MCF 10A (cell line): ENCODE measurements around the gene GDPGP1. TPM values are rescaled to one million over a fixed set of nuclear protein-coding genes. Genes with fewer than 3 reads are reported as not detected.

Source experiments
- BruUV-seq: library from RNA; stranded (reverse); fragments of 400-500 nt; replicated peaks from 2 replicates; lab custom pipeline; 2021; lab: Mats Ljungman, UMichigan
- CTCF ChIA-PET: fragments of 300-600 bp; sonication (Branson Sonifier 250); formaldehyde crosslinking; extraction: SDS; loops from one replicate; lab custom pipeline; 2021; ENCODE audit warnings: antibody characterized with exemption, inconsistent platforms; lab: Yijun Ruan, JAX
- POLR2A ChIA-PET: fragments of 300-600, 350-650 bp; sonication (Branson Sonifier 250); formaldehyde crosslinking; extraction: SDS; loops from one replicate; lab custom pipeline; 2020; ENCODE audit warnings: antibody characterized with exemption, inconsistent platforms; lab: Yijun Ruan, JAX
- DNase-seq: peaks from one replicate; pipeline ENCODE4 v3.0.0-alpha.2; 2018; ENCODE audit not compliant: unreplicated experiment
- H3K27ac Mint-ChIP-seq: one replicate; pipeline ENCODE4 v1.8.0; 2022; ENCODE audit warnings: mild to moderate bottlenecking, low read depth, mixed read lengths; ENCODE audit not compliant: unreplicated experiment
- H3K27me3 Mint-ChIP-seq: one replicate; pipeline ENCODE4 v1.8.0; 2022; ENCODE audit warnings: mixed read lengths; ENCODE audit not compliant: insufficient read depth, unreplicated experiment
- H3K36me3 Mint-ChIP-seq: one replicate; pipeline ENCODE4 v1.8.0; 2022; ENCODE audit warnings: mild to moderate bottlenecking, moderate library complexity, mixed read lengths; ENCODE audit not compliant: insufficient read depth, unreplicated experiment
- H3K4me1 Mint-ChIP-seq: one replicate; pipeline ENCODE4 v1.8.0; 2022; ENCODE audit warnings: mixed read lengths; ENCODE audit not compliant: insufficient read depth, unreplicated experiment
- H3K4me3 Mint-ChIP-seq: one replicate; pipeline ENCODE4 v1.8.0; 2022; ENCODE audit warnings: mild to moderate bottlenecking, moderate library complexity, mixed read lengths; ENCODE audit not compliant: unreplicated experiment
- H3K9me3 Mint-ChIP-seq: one replicate; pipeline ENCODE4 v1.8.0; 2022; ENCODE audit warnings: mixed read lengths; ENCODE audit not compliant: unreplicated experiment
- intact Hi-C: fragments of 100-400 bp; cut with micrococcal nuclease; formaldehyde crosslinking; loops from 2 replicates; pipeline ENCODE4 v1.14.1; 2022
- total RNA-seq: library from RNA; stranded (reverse); gene quantifications from 2 replicates; pipeline ENCODE4 v1.2.3, GENCODE V29; 2022
- TF ChIP-seq, protein P1 (sequence below): fragments of 200-600 bp; IDR thresholded peaks from one replicate; pipeline ENCODE4 v1.8.0; 2022; ENCODE audit warnings: antibody characterized with exemption, mild to moderate bottlenecking; ENCODE audit not compliant: unreplicated experiment

GDPGP1 gene
- total RNA-seq, 1 experiment from 2014 or later: 3.4 TPM

DNA sequence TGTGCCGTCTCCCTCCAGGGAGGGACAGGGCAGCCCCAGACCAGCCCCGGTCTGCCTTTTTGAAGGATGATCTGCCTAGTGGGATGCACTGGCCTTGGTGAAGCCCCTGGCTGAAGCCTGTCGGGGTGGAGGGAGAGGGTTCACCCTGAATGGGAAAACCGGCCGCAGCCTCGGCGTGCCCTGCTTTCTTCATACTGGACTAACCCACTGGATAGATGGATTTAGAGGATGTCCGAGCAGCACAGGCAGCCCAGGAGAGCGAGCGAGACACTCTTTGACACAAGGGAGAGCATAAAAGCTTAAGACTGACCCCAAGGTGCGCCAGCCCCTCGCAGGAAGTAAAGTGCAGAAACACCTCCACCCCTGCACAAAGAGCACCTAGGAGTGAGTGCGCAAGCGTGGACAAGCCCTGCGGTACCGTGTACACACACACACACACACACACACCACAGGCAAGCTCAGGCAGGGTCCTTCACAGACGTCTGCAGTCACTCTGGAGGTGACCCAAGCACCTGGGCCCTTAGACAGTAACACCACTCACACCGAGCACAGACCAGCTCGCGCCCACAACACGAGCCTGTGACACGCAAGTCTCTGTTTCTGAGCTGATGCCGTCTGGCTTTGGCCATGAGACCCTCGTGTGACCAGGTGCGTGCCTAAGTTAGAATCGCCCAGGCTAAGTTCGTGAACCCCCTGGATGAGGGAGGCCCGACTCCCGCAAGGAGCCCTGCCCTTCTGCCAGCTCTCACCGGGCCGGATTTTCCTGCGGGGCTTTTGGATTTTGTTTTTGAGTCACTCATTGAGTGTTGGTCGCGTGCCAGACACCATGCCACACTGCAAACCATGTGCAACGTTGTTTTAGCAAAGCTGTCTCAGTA lies 21.5 kb upstream of the GDPGP1 start:
- peak overlapping the region; percentile 61 for H3K4me3 Mint-ChIP-seq
- ChIA-PET CTCF (interaction anchor here (0.6 to 5.6 kb wide), 7 partner anchors 9 to 314 kb away, joined by 3 to 40 read pairs (median 8); partner anchors contain the start of genes CIB1 and GDPGP1), POLR2A (interaction anchor here (0.5 to 7.0 kb wide), 20 partner anchors 8 to 1123 kb away, joined by 3 to 99 read pairs (median 4); partner anchors contain the start of genes AP3S2, CIB1, GDPGP1 and NGRN)
- BruUV-seq: no TSS peak
- H3K27ac Mint-ChIP-seq: peak overlapping the region; percentile 91
- peaks cover 38% of the 10 kb centered on the region for H3K36me3 Mint-ChIP-seq
- no peaks in the 10 kb centered on the region for H3K27me3 Mint-ChIP-seq
- intact Hi-C loops: loop anchor here (2.0 kb wide), 1 partner anchor 28 kb away; no protein-coding TSS in a partner anchor
- H3K4me1 Mint-ChIP-seq: peaks cover 43% of the 10 kb centered on the region
- peak; percentile 93 for DNase-seq
- H3K9me3 Mint-ChIP-seq: no peaks in the 10 kb centered on the region
- TF ChIP-seq, protein P1, sequence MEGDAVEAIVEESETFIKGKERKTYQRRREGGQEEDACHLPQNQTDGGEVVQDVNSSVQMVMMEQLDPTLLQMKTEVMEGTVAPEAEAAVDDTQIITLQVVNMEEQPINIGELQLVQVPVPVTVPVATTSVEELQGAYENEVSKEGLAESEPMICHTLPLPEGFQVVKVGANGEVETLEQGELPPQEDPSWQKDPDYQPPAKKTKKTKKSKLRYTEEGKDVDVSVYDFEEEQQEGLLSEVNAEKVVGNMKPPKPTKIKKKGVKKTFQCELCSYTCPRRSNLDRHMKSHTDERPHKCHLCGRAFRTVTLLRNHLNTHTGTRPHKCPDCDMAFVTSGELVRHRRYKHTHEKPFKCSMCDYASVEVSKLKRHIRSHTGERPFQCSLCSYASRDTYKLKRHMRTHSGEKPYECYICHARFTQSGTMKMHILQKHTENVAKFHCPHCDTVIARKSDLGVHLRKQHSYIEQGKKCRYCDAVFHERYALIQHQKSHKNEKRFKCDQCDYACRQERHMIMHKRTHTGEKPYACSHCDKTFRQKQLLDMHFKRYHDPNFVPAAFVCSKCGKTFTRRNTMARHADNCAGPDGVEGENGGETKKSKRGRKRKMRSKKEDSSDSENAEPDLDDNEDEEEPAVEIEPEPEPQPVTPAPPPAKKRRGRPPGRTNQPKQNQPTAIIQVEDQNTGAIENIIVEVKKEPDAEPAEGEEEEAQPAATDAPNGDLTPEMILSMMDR: no peak

DNA sequence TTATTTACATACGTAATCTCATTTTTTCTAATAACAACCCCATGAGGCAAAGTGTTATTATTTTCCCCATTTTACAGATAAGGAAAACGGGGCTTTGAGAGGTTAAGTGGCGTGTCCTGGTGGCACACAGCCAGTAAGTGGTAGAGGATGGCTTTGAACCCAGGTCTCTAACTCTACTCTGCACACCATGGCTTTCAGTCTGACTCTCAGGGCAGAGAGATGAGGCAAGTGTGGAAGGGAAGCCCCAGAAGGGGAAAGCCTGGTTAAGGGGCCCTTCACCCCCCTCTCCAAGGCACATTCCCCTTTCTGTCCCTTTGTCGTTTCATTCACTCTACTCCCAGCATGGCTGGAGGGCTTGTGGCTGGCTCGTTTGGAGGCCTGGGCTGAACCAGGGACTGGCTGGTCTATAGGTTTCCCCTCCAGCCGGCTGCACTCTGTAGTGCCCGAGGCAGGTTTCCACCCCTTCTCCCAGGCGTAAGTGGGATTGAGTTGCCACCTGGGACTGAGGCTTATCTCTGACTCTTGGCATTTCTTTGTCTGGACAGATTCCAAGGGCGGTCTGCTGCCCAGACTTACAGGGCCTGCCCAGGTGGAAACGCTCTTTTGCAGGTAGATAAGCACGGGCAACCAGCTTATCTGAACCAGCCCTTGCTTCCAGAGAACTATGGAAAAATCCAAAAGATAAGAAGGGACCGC lies 20.7 kb upstream of the GDPGP1 start:
- H3K4me3 Mint-ChIP-seq: no peak overlapping the region
- TF ChIP-seq, protein P1: no peak
- ChIA-PET CTCF (interaction anchor here (0.6 to 5.6 kb wide), 12 partner anchors 8 to 80 kb away, joined by 3 to 40 read pairs (median 6); partner anchors contain the start of genes CIB1, GDPGP1 and SEMA4B), POLR2A (interaction anchor here (0.5 to 7.0 kb wide), 14 partner anchors 9 to 210 kb away, joined by 3 to 99 read pairs (median 5); partner anchors contain the start of genes CIB1, GDPGP1, NGRN and SEMA4B)
- intact Hi-C loops: loop anchor here (2.0 kb wide), 1 partner anchor 28 kb away; no protein-coding TSS in a partner anchor
- H3K4me1 Mint-ChIP-seq: peaks cover 43% of the 10 kb centered on the region
- peak; percentile 34 for DNase-seq
- no peaks in the 10 kb centered on the region for H3K9me3 Mint-ChIP-seq
- no TSS peak for BruUV-seq
- peak overlapping the region; percentile 91 for H3K27ac Mint-ChIP-seq
- H3K27me3 Mint-ChIP-seq: no peaks in the 10 kb centered on the region
- H3K36me3 Mint-ChIP-seq: peaks cover 34% of the 10 kb centered on the region

DNA sequence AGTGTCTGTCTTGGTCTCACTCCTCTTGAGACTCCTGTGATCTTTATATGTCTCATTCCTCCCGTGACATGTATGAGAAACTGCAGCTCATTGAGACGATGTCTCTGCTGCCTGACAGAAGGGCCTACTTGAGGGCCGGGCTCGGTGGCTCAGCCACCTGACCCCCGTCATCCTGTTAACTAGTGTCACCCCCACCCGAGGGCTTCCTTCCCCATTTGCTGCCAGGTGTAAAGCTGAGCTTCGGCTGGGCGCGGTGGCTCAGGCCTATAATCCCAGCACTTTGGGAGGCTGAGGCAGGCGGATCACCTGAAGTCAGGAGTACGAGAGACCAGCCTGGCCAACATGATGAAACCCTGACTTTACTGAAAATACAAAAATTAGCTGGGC lies 20.2 kb upstream of the GDPGP1 start:
- ChIA-PET CTCF (interaction anchor here (0.7 to 5.6 kb wide), 12 partner anchors 8 to 141 kb away, joined by 3 to 40 read pairs (median 5); partner anchors contain the start of genes CIB1, GDPGP1 and SEMA4B), POLR2A (interaction anchor here (0.9 to 7.0 kb wide), 8 partner anchors 8 to 48 kb away, joined by 3 to 99 read pairs (median 16); partner anchors contain the start of genes CIB1, GDPGP1 and SEMA4B)
- intact Hi-C loops: loop anchor here (2.0 kb wide), 1 partner anchor 29 kb away; no protein-coding TSS in a partner anchor

More for the DNA sequence above, 20.2 kb upstream of the GDPGP1 start:
- no peak for DNase-seq
- Mint-ChIP-seq H3K4me3 (no peak overlapping the region), H3K4me1 (peaks cover 43% of the 10 kb centered on the region), H3K9me3 (no peaks in the 10 kb centered on the region), H3K27me3 (no peaks in the 10 kb centered on the region), H3K27ac (no peak overlapping the region), H3K36me3 (peaks cover 28% of the 10 kb centered on the region)
- no TSS peak for BruUV-seq
- TF ChIP-seq, protein P1: no peak
